Left cardiac atrium (tissue), 4 donors: ENCODE data around the gene HTR6. TPM values are rescaled to one million over a fixed set of nuclear protein-coding genes. Genes with fewer than 3 reads are reported as not detected.
"Not testable (repeated sequence)": the region's sequence is repeated elsewhere in the genome, so short reads cannot be mapped to it uniquely, and the experiment has no call there.

Experiments
- ATAC-seq, 2 donors: fragments of 200-7000 bp; cut with Tn5 transposase; one replicate each; pipeline ENCODE4 v1.9.1; 2020; ENCODE audit warnings: mild to moderate bottlenecking in 2 of 2, moderate library complexity in 2 of 2
- DNase-seq: peaks from one replicate; pipeline ENCODE4 v3.0.0-alpha.2; 2020
- intact Hi-C, 2 donors: fragments of 100-400 bp; cut with DNase I; formaldehyde crosslinking; loops; one replicate each; pipeline versions ENCODE4 v1.14.1 to v1.15.1; 2022 to 2023
- total RNA-seq, 2 donors: library from RNA; stranded (reverse); fragmentation: NEBNext Ultra II Directional; extraction: Animal tissue kit (Norgen Biotek cat#: 25700); gene quantifications; one replicate each; pipeline ENCODE4 v1.2.1, GENCODE V29; 2021
- donor health status: DM: no; HTN: yes; CAD: no.
- donor health status: DM: no; HTN: yes; CAD: no; lungs with severe emphysema.
- donor health status: DM: yes; HTN: yes; CAD: no.
- donor health status: Dilated cardiomyopathy.

The HTR6 gene
- total RNA-seq, 2 donors from 2014 or later: not detected

GRCh38 chr1:19636065-19636464, 28.6 kb upstream of the HTR6 start:
- intact Hi-C loops: no loop called here
- ATAC-seq (no peak), DNase-seq (no peak)

- DNase-seq, intact Hi-C loops, ATAC-seq: not testable (repeated sequence)
Observed at GRCh38 chr1:19636749-19637148, 27.9 kb upstream of the HTR6 start.

GRCh38 chr1:19637606-19638005, 27.1 kb upstream of the HTR6 start:
- intact Hi-C loops: no loop called here
- ATAC-seq (no peak), DNase-seq (no peak)

- ATAC-seq, DNase-seq, intact Hi-C loops: not testable (repeated sequence)
Observed at GRCh38 chr1:19639228-19639627, 25.4 kb upstream of the HTR6 start.

GRCh38 chr1:19639999-19640362, 24.7 kb upstream of the HTR6 start:
- intact Hi-C loops: no loop called here
- ATAC-seq (no peak), DNase-seq (no peak)

GRCh38 chr1:19640363-19641316, 24.0 kb upstream of the HTR6 start:
- intact Hi-C loops: no loop called here
- no peak for ATAC-seq
- DNase-seq: no peak

GRCh38 chr1:19643121-19643520, 21.6 kb upstream of the HTR6 start:
- intact Hi-C loops: no loop called here
- DNase-seq (peak; percentile 28), ATAC-seq (peak in 1 of 2 donors; percentile 12)

- intact Hi-C loops: no loop called here
- peak; percentile 78 to 80 for ATAC-seq
Observed at GRCh38 chr1:19643602-19644394, 20.9 kb upstream of the HTR6 start, which contains the start of gene NBL1. NBL1 (plus strand) TSS chr1:19644311; CDS start chr1:19655031, 10,720 bp downstream.

GRCh38 chr1:19644395-19644680, 20.3 kb upstream of the HTR6 start:
- DNase-seq (peak; percentile 17), ATAC-seq (peak in 1 of 2 donors; percentile 4)
- intact Hi-C loops: no loop called here

More at GRCh38 chr1:19643602-19644394, 20.9 kb upstream of the HTR6 start, which contains the start of gene NBL1:
- DNase-seq: peak; percentile 76

GRCh38 chr1:19644681-19645410, 19.8 kb upstream of the HTR6 start:
- peak; percentile 10 to 36 for ATAC-seq
- intact Hi-C loops: loop anchor here in 1 of 2 donors (5.0 kb wide), 1 partner anchor 48 kb away; a partner anchor contains a TSS
- DNase-seq: peak; percentile 54

GRCh38 chr1:19645411-19646251, 19.0 kb upstream of the HTR6 start:
- intact Hi-C loops: loop anchor here in 1 of 2 donors (5.0 kb wide), 1 partner anchor 48 kb away; a partner anchor contains a TSS
- DNase-seq (peak; percentile 24), ATAC-seq (no peak)

- peak; percentile 34 for DNase-seq
- ATAC-seq: no peak
- intact Hi-C loops: loop anchor here in 1 of 2 donors (5.0 kb wide), 1 partner anchor 49 kb away; a partner anchor contains a TSS
Observed at GRCh38 chr1:19646377-19647319, 18.0 kb upstream of the HTR6 start.

- intact Hi-C loops: loop anchor here in 1 of 2 donors (5.0 kb wide), 1 partner anchor 50 kb away; a partner anchor contains a TSS
- peak; percentile 55 for DNase-seq
- no peak for ATAC-seq
Observed at GRCh38 chr1:19647643-19648042, 17.0 kb upstream of the HTR6 start.

- DNase-seq (peak; percentile 17), ATAC-seq (no peak)
- intact Hi-C loops: loop anchor here in 1 of 2 donors (5.0 kb wide), 1 partner anchor 51 kb away; a partner anchor contains a TSS
Observed at GRCh38 chr1:19648239-19648638, 16.4 kb upstream of the HTR6 start.

GRCh38 chr1:19648689-19649088, 16.0 kb upstream of the HTR6 start:
- no peak for ATAC-seq
- DNase-seq: peak; percentile 19
- intact Hi-C loops: loop anchor here in 1 of 2 donors (5.0 kb wide), 1 partner anchor 51 kb away; a partner anchor contains a TSS

- DNase-seq: peak; percentile 44
- intact Hi-C loops: loop anchor here (2.0 to 10.0 kb wide), 7 partner anchors 158 to 396 kb away; partner anchors contain the start of genes CAPZB (in 1 of the 2), EMC1 (in 1 of the 2) and MRTO4 (in 1 of the 2)
- peak; percentile 27 to 67 for ATAC-seq
Observed at GRCh38 chr1:19650416-19651140, 14.1 kb upstream of the HTR6 start.
